ENCODE results near the gene RSBN1L. TPM values are rescaled to one million over a fixed set of nuclear protein-coding genes. Genes with fewer than 3 reads are reported as not detected.
"Not testable (repeated sequence)": the region's sequence is repeated elsewhere in the genome, so short reads cannot be mapped to it uniquely, and the experiment has no call there.

Gene RSBN1L
- total RNA-seq, 1 experiment from 2014 or later: 10.9 TPM

DNA sequence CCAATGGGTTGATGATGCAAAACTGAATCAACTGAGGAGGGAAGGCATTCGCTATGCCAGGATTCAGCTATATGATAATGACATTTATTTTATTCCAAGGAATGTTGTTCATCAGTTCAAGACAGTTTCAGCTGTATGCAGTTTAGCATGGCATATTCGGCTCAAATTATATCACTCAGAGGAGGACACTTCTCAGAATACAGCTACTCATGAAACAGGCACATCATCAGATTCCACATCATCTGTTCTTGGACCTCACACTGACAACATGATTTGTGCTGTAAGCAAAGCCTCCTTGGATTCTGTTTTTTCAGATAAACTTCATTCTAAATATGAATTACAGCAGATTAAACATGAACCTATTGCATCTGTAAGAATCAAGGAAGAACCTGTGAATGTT, 82.3 kb downstream of the RSBN1L start:
- TF ChIP-seq, protein P1, sequence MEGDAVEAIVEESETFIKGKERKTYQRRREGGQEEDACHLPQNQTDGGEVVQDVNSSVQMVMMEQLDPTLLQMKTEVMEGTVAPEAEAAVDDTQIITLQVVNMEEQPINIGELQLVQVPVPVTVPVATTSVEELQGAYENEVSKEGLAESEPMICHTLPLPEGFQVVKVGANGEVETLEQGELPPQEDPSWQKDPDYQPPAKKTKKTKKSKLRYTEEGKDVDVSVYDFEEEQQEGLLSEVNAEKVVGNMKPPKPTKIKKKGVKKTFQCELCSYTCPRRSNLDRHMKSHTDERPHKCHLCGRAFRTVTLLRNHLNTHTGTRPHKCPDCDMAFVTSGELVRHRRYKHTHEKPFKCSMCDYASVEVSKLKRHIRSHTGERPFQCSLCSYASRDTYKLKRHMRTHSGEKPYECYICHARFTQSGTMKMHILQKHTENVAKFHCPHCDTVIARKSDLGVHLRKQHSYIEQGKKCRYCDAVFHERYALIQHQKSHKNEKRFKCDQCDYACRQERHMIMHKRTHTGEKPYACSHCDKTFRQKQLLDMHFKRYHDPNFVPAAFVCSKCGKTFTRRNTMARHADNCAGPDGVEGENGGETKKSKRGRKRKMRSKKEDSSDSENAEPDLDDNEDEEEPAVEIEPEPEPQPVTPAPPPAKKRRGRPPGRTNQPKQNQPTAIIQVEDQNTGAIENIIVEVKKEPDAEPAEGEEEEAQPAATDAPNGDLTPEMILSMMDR (IDR thresholded peaks at IDR 0.05; ENCODE audit: unreplicated experiment): no peak
- no TSS peak for BruUV-seq (replicated peaks)
- Mint-ChIP-seq H3K4me1 (ENCODE audit: insufficient read depth, unreplicated experiment) (no peaks in the 10 kb centered on the region), H3K36me3 (ENCODE audit: insufficient read depth, unreplicated experiment) (peaks cover 35% of the 10 kb centered on the region), H3K27me3 (ENCODE audit: insufficient read depth, unreplicated experiment) (no peaks in the 10 kb centered on the region), H3K27ac (ENCODE audit: low read depth, unreplicated experiment) (no peak overlapping the region), H3K4me3 (ENCODE audit: unreplicated experiment) (no peak overlapping the region), H3K9me3 (ENCODE audit: unreplicated experiment) (peaks cover 13% of the 10 kb centered on the region)
- no peak for DNase-seq (ENCODE audit: unreplicated experiment)
- ChIA-PET POLR2A (interaction anchor here (0.8 to 1.7 kb wide), 2 partner anchors 10 to 20 kb away, joined by 3 to 4 read pairs; no protein-coding TSS in a partner anchor), CTCF (interaction anchor here (0.8 to 1.5 kb wide), 3 partner anchors 15 to 128 kb away, joined by 3 to 9 read pairs (median 4); no protein-coding TSS in a partner anchor)
- intact Hi-C loops (cut with micrococcal nuclease): no loop called here

GRCh38 chr7:77782383-77782782, 86.1 kb downstream of the RSBN1L start:
- peaks cover 24% of the 10 kb centered on the region for H3K36me3 Mint-ChIP-seq (ENCODE audit: insufficient read depth, unreplicated experiment)
- H3K4me1 Mint-ChIP-seq (ENCODE audit: insufficient read depth, unreplicated experiment): no peaks in the 10 kb centered on the region
- CTCF ChIA-PET: interaction anchor here (1.0 to 1.5 kb wide), 2 partner anchors 16 to 131 kb away, joined by 3 to 4 read pairs; partner anchors contain the start of genes PHTF2 and TMEM60
- H3K27me3 Mint-ChIP-seq (ENCODE audit: insufficient read depth, unreplicated experiment): no peaks in the 10 kb centered on the region
- no peaks in the 10 kb centered on the region for H3K9me3 Mint-ChIP-seq (ENCODE audit: unreplicated experiment)
- intact Hi-C loops (cut with micrococcal nuclease): no loop called here
- BruUV-seq (replicated peaks): no TSS peak
- no peak overlapping the region for H3K27ac Mint-ChIP-seq (ENCODE audit: low read depth, unreplicated experiment)
- no peak for DNase-seq (ENCODE audit: unreplicated experiment)
- TF ChIP-seq, protein P1 (IDR thresholded peaks at IDR 0.05; ENCODE audit: unreplicated experiment): no peak
- POLR2A ChIA-PET: interaction anchor here (1.2 kb wide), 1 partner anchor 16 kb away, joined by 4 read pairs; the partner anchor contains the start of gene PHTF2
- no peak overlapping the region for H3K4me3 Mint-ChIP-seq (ENCODE audit: unreplicated experiment)

- Mint-ChIP-seq H3K27ac (ENCODE audit: low read depth, unreplicated experiment) (no peak overlapping the region), H3K27me3 (ENCODE audit: insufficient read depth, unreplicated experiment) (no peaks in the 10 kb centered on the region), H3K9me3 (ENCODE audit: unreplicated experiment) (no peaks in the 10 kb centered on the region), H3K4me1 (ENCODE audit: insufficient read depth, unreplicated experiment) (no peaks in the 10 kb centered on the region), H3K4me3 (ENCODE audit: unreplicated experiment) (no peak overlapping the region), H3K36me3 (ENCODE audit: insufficient read depth, unreplicated experiment) (peaks cover 24% of the 10 kb centered on the region)
- intact Hi-C loops (cut with micrococcal nuclease): no loop called here
- no TSS peak for BruUV-seq (replicated peaks)
- CTCF ChIA-PET: interaction anchor here (1.0 to 1.5 kb wide), 2 partner anchors 15 to 131 kb away, joined by 3 to 4 read pairs; partner anchors contain the start of genes PHTF2 and TMEM60
- POLR2A ChIA-PET: interaction anchor here (0.7 to 1.2 kb wide), 3 partner anchors 13 to 83 kb away, joined by 3 to 4 read pairs (median 4); partner anchors contain the start of gene PHTF2
- no peak for DNase-seq (ENCODE audit: unreplicated experiment)
- TF ChIP-seq, protein P1 (IDR thresholded peaks at IDR 0.05; ENCODE audit: unreplicated experiment): no peak
Observed at GRCh38 chr7:77783111-77783510, 86.9 kb downstream of the RSBN1L start.

- intact Hi-C loops (cut with micrococcal nuclease): no loop called here
- H3K36me3 Mint-ChIP-seq (ENCODE audit: insufficient read depth, unreplicated experiment): peaks cover 21% of the 10 kb centered on the region
- H3K27ac Mint-ChIP-seq (ENCODE audit: low read depth, unreplicated experiment): no peak overlapping the region
- ChIA-PET POLR2A (interaction anchor here (0.7 to 1.1 kb wide), 2 partner anchors 13 to 84 kb away, joined by 3 to 4 read pairs; no protein-coding TSS in a partner anchor), CTCF (interaction anchor here (1.0 to 1.5 kb wide), 2 partner anchors 15 to 132 kb away, joined by 3 to 4 read pairs; partner anchors contain the start of genes PHTF2 and TMEM60)
- H3K4me3 Mint-ChIP-seq (ENCODE audit: unreplicated experiment): no peak overlapping the region
- DNase-seq (ENCODE audit: unreplicated experiment): no peak
- no TSS peak for BruUV-seq (replicated peaks)
- H3K9me3 Mint-ChIP-seq (ENCODE audit: unreplicated experiment): no peaks in the 10 kb centered on the region
- TF ChIP-seq, protein P1 (IDR thresholded peaks at IDR 0.05; ENCODE audit: unreplicated experiment): no peak
- no peaks in the 10 kb centered on the region for H3K27me3 Mint-ChIP-seq (ENCODE audit: insufficient read depth, unreplicated experiment)
- no peaks in the 10 kb centered on the region for H3K4me1 Mint-ChIP-seq (ENCODE audit: insufficient read depth, unreplicated experiment)
Observed at GRCh38 chr7:77783545-77783944, 87.3 kb downstream of the RSBN1L start.

DNA sequence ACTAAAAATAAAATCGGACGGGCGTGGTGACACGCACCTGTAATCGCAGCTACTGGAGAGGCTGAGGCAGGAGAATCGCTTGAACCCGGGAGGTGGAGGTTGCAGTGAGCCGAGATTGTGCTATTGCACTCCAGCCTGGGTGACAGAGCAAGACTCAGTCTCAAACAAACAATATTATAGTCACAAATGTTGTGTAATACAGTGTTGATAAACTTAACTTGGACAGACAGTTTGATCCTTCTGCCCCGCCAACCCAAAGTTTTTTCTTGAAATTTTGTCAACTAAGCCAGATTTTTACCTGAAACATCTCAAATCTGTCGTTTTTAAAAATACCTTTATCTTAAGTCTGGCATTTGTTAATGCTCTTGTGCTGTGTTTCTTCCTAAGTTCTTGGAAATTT, 88.2 kb downstream of the RSBN1L start:
- BruUV-seq (replicated peaks); H3K4me3 Mint-ChIP-seq (ENCODE audit: unreplicated experiment); CTCF ChIA-PET; H3K27me3 Mint-ChIP-seq (ENCODE audit: insufficient read depth, unreplicated experiment); DNase-seq (ENCODE audit: unreplicated experiment); POLR2A ChIA-PET; H3K27ac Mint-ChIP-seq (ENCODE audit: low read depth, unreplicated experiment); intact Hi-C loops (cut with micrococcal nuclease); H3K4me1 Mint-ChIP-seq (ENCODE audit: insufficient read depth, unreplicated experiment); H3K9me3 Mint-ChIP-seq (ENCODE audit: unreplicated experiment): not testable (repeated sequence)
- H3K36me3 Mint-ChIP-seq (ENCODE audit: insufficient read depth, unreplicated experiment): peaks cover 20% of the 10 kb centered on the region
